Measurements from ENCODE around the gene KCNH6.
A peak's percentile ranks its signal among the peaks of the same experiment; 100 is the strongest.

GRCh38 chr17:63476854-63477479 lies 46.2 kb upstream of the KCNH6 start, which contains the start of gene ACE:
- TF ChIP-seq SRSF1 (IDR thresholded peaks at IDR 0.05; ENCODE audit: low read depth, low read length) (no peak), NR3C1 (CRISPR knock-in tag; IDR thresholded peaks at IDR 0.05) (no peak), EZH2 (IDR thresholded peaks at IDR 0.05; ENCODE audit: borderline replicate concordance, low read depth, low read length) (no peak), ARHGAP35 (IDR thresholded peaks at IDR 0.05; ENCODE audit: partially characterized antibody) (no peak), SIN3A (IDR thresholded peaks at IDR 0.05; ENCODE audit: borderline replicate concordance in 2 of 2, control insufficient read depth in 1 of 2, low read depth in 2 of 2, low read length in 2 of 2) (no peak), YY1 (IDR thresholded peaks at IDR 0.05; ENCODE audit: borderline replicate concordance in 1 of 3, control insufficient read depth in 1 of 3, extremely low read depth in 1 of 3, insufficient read depth in 3 of 3, insufficient read length in 1 of 3, insufficient replicate concordance in 2 of 3, low read depth in 1 of 3, low read length in 2 of 3) (peak in 1 of 3 experiments; percentile 47), KDM1A (IDR thresholded peaks at IDR 0.05) (no peak), TRIM24 (IDR thresholded peaks at IDR 0.05) (no peak)
- TF ChIP-seq, protein P1, sequence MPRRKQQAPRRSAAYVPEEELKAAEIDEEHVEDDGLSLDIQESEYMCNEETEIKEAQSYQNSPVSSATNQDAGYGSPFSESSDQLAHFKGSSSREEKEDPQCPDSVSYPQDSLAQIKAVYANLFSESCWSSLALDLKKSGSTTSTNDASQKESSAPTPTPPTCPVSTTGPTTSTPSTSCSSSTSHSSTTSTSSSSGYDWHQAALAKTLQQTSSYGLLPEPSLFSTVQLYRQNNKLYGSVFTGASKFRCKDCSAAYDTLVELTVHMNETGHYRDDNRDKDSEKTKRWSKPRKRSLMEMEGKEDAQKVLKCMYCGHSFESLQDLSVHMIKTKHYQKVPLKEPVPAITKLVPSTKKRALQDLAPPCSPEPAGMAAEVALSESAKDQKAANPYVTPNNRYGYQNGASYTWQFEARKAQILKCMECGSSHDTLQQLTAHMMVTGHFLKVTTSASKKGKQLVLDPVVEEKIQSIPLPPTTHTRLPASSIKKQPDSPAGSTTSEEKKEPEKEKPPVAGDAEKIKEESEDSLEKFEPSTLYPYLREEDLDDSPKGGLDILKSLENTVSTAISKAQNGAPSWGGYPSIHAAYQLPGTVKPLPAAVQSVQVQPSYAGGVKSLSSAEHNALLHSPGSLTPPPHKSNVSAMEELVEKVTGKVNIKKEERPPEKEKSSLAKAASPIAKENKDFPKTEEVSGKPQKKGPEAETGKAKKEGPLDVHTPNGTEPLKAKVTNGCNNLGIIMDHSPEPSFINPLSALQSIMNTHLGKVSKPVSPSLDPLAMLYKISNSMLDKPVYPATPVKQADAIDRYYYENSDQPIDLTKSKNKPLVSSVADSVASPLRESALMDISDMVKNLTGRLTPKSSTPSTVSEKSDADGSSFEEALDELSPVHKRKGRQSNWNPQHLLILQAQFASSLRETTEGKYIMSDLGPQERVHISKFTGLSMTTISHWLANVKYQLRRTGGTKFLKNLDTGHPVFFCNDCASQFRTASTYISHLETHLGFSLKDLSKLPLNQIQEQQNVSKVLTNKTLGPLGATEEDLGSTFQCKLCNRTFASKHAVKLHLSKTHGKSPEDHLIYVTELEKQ (CRISPR knock-in tag; IDR thresholded peaks at IDR 0.05): no peak
- TF ChIP-seq, protein P2, sequence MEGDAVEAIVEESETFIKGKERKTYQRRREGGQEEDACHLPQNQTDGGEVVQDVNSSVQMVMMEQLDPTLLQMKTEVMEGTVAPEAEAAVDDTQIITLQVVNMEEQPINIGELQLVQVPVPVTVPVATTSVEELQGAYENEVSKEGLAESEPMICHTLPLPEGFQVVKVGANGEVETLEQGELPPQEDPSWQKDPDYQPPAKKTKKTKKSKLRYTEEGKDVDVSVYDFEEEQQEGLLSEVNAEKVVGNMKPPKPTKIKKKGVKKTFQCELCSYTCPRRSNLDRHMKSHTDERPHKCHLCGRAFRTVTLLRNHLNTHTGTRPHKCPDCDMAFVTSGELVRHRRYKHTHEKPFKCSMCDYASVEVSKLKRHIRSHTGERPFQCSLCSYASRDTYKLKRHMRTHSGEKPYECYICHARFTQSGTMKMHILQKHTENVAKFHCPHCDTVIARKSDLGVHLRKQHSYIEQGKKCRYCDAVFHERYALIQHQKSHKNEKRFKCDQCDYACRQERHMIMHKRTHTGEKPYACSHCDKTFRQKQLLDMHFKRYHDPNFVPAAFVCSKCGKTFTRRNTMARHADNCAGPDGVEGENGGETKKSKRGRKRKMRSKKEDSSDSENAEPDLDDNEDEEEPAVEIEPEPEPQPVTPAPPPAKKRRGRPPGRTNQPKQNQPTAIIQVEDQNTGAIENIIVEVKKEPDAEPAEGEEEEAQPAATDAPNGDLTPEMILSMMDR (IDR thresholded peaks at IDR 0.05 in 2 of 3, conservative IDR thresholded peaks at IDR 0.05 in 1 of 3; ENCODE audit: insufficient read depth in 2 of 3, low read depth in 1 of 3, low read length in 3 of 3): no peak
- TF ChIP-seq, protein P3, sequence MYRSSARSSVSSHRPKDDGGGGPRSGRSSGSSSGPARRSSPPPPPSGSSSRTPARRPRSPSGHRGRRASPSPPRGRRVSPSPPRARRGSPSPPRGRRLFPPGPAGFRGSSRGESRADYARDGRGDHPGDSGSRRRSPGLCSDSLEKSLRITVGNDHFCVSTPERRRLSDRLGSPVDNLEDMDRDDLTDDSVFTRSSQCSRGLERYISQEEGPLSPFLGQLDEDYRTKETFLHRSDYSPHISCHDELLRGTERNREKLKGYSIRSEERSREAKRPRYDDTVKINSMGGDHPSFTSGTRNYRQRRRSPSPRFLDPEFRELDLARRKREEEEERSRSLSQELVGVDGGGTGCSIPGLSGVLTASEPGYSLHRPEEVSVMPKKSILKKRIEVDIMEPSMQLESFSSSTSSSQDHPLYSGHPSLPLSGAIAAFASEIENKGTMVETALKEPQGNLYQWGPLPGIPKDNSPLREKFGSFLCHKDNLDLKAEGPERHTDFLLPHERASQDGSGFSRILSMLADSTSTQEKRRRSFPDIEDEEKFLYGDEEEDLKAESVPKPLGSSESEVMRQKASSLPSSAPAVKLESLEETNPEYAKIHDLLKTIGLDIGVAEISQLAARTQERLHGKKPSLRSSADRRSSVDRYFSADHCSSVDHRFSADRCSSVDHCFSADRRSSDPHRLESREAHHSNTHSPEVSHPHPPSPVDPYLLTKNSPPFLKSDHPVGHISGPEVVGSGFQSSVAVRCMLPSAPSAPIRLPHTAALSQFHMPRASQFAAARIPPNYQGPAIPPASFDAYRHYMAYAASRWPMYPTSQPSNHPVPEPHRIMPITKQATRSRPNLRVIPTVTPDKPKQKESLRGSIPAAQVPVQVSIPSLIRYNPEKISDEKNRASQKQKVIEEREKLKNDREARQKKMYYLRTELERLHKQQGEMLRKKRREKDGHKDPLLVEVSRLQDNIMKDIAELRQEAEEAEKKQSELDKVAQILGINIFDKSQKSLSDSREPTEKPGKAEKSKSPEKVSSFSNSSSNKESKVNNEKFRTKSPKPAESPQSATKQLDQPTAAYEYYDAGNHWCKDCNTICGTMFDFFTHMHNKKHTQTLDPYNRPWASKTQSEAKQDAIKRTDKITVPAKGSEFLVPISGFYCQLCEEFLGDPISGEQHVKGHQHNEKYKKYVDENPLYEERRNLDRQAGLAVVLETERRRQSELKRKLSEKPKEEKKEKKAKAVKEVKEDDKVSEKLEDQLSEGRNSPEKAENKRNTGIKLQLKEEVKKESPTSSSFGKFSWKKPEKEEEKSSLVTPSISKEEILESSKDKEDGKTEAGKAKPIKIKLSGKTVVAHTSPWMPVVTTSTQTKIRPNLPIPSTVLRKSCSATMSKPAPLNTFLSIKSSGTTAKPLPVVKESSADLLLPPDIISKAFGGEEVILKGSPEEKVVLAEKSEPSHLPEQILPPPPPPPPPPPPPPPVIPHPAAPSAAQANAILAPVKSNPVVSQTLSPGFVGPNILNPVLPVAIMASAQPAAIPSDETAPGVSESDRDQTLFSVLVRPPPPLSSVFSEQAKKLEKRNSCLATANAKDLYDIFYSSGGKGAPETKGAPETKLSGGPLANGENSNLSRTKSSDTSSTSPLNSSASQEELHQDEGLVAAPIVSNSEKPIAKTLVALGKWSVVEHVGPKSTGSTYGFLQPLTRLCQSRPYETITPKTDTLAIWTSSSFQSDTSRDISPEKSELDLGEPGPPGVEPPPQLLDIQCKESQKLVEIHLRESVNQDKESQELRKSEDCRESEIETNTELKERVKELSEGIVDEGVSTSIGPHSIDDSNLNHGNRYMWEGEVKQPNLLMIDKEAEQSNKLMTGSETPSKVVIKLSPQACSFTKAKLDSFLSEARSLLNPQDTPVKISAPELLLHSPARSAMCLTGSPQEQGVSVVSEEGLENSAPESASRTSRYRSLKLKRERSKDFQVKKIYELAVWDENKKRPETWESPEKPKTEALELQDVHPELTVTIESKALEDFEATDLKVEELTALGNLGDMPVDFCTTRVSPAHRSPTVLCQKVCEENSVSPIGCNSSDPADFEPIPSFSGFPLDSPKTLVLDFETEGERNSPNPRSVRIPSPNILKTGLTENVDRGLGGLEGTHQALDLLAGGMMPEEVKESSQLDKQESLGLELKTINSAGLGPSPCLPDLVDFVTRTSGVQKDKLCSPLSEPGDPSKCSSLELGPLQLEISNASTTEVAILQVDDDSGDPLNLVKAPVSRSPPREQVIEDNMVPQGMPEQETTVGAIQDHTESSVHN (IDR thresholded peaks at IDR 0.05; ENCODE audit: borderline replicate concordance in 1 of 2, low read depth in 1 of 2): no peak
